Caki2 (cell line): ENCODE measurements around the gene SYVN1. TPM values are rescaled to one million over a fixed set of nuclear protein-coding genes. Genes with fewer than 3 reads are reported as not detected.
"Not testable (repeated sequence)": the region's sequence is repeated elsewhere in the genome, so short reads cannot be mapped to it uniquely, and the experiment has no call there.

Experiments
- DNase-seq: peaks from one replicate; pipeline ENCODE4 v3.0.0-alpha.2; 2015; ENCODE audit warnings: low read depth
- in situ Hi-C: cut with HindIII; loops from 2 replicates; pipeline ENCODE4 v1.10.0; 2016; ENCODE audit warnings: low sequenced_read_pairs, low pct_unique_long_range_greater_than_20kb, mixed read lengths
- total RNA-seq: library from RNA; depleted of rRNA; stranded (reverse); fragments of >200 nt; shearing (Covaris generic); gene quantifications from 2 replicates; pipeline ENCODE4 v1.2.3, GENCODE V29; 2014; ENCODE audit warnings: low replicate concordance; rRNA removed

SYVN1 gene
- 4.3 and 5.4 TPM in 2 replicates for total RNA-seq

DNA sequence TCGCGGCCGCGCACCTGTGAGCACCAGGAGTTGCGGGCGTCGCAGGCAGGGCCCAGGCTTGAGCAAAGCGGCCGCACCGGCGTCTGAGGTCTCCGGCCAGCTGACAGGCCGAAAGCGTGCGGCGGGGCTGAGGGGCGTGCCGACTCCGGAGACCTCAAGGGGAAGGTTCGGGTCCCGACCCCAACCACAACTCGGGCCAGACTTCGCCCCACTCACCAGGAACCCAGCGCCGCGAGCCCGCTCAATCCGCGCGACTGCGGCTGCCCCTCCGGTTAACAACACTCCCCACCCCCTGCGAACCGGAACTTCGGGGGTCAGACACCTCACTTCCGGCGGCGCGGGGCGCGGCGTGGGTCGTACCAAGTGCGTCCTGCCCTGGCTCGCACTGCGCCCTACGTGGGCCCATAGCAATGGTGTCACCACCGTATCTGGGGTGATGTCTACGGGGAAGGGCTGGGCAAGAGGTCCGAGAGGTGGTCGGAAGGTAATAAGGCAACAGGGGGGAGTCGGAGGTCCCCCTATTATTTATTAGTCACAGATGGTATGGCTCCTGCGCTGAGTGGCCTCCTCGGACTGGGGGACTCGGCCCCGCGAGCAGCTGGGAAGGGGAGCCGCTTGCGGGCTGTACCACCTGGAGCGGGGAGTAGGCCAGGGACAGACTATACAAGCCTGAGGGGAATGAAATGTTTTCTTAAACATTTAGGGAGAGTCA lies at the start of gene SYVN1:
TSS of gene SYVN1 (minus strand) at position 280 of the 712 bp plus-strand sequence. CDS start 918 bp downstream, outside the sequence.
- in situ Hi-C loops: no loop called here
- DNase-seq: peak; percentile 84

DNA sequence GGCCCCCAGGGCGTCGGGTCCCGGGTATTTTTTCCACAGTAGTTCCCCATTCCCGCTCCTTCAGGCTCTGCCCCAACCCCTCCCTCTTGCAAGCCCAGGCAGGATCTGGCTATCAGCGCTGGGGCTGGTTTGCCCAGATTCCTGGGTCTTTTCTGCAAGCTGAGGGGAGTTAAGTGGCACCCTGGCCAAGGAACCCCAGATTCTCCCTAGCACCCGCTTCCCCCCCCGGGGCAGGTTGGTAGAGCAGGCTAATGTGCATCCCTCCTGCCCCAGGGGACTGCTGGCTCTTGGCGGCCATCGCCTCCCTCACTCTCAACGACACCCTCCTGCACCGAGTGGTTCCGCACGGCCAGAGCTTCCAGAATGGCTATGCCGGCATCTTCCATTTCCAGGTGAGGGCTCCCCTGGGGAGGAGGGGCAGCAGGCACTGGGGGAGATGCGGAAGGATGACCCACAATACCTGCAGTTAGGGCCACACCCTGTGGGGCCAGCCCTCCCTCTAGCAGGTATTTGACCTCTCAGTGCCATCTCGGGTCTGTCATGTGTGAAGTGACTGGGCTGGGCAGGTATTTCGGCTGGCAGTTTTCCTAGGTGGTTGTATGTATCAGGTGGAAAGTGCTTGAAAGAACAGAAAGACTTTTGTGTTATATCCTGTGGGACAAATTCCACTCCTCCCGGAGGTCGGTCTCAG lies 49.0 kb upstream of the SYVN1 start:
- in situ Hi-C loops: no loop called here
- no peak for DNase-seq

DNA sequence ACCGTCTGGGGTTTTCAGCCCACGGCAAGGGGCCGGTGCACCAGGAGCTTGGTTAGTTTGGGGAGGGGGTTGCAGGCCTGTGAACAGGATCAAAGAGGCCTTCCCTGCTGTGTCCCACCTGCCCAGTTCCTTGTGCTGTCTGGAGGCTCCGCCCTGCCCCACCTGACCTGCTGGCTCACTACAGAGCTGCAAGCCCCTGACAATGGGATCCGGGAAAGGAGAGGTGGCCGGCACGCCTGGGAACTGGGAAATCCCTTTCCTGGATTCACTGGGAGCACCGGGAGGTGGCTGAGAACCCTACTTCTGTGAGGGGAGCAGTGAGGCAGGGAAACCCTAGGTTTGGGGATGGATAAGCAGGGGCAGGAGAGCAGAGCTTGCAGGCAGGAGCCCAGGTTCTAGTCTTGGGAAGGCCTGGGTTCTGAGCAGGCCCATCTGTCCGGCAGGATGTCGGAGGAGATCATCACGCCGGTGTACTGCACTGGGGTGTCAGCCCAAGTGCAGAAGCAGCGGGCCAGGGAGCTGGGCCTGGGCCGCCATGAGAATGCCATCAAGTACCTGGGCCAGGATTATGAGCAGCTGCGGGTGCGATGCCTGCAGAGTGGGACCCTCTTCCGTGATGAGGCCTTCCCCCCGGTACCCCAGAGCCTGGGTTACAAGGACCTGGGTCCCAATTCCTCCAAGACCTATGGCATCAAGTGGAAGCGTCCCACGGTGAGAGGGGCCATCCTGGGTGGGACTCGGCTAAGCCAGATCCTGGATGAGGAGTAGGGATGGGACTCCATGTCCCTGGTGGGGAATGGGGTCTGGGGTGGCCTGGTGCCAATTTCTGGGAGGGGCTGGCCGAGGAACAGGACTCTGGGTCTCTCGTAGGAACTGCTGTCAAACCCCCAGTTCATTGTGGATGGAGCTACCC lies 48.2 kb upstream of the SYVN1 start:
- peak; percentile 22 for DNase-seq
- in situ Hi-C loops: no loop called here

DNA sequence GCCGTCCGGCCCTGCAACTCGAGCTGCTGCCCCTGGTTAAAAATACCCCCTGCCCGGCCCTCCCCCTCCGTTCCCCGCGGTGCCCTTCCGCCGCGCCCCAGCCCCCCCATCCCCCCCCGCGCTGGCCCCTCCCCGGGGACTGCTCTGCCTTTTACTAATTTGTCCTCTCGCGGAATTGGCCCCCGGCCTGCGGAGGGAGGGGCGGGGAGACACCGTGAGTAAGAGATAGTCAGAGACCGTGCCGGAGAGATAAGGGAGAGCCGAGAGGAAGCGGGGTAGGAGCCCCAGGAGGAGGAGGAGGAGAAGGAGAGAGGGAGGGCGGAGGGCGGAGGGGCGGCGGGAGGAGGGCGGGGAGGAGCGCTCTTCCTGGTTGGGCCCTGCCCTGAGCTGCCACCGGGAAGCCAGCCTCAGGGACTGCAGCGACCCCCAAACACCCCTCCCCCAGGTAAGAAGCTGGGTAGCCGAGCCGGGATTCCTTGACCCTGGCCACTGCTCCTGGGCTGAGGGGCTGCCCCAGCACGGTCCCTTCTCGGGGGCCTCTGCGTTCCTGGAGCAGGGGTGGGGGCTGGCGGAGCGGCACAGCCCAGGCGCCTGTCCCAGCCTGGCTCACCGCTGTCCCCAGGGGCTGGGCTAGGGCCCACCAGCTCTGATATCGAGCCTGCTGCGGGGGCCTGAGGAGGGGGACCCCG lies 47.4 kb upstream of the SYVN1 start, which contains the start of gene CAPN1:
TSS of gene CAPN1 (plus strand) at position 360 of the 689 bp plus-strand sequence. CDS start 774 bp downstream, outside the sequence.
- peak; percentile 81 for DNase-seq
- in situ Hi-C loops: no loop called here

DNA sequence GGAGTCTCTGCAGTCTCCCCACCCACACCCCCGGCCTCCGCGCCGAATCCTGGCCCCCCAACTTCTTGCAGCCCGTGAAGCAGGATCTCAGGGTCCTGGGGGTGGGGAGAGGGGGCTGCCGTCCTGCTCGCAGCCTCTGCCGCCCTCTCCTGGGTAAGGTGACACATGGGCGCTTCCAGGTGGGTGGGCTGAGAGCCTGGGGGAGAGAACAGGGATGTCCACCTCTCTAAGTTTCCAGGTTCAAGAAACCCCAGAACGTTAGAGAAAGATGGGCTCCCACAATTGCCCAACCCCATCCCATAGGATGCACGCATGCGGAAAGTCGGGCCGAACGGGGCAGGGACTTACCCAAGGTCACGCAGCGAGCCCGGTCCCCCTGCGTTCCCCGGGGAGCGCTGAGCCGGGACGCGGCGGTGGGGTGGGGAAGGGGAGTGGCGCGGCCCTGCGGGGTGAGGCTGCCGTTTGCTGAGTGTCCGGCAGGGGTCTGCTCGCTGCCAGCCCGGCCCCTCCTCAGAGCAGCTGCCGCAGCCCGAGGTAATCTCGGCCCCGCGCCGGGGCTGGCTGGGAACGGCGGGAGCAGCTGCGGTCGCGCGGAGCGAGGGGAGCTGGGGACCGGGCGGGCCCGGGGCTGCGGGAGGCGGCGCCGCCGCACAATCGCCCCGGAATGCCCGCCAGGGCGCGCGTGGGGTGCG lies 46.7 kb upstream of the SYVN1 start:
- in situ Hi-C loops: no loop called here
- peak; percentile 70 for DNase-seq

DNA sequence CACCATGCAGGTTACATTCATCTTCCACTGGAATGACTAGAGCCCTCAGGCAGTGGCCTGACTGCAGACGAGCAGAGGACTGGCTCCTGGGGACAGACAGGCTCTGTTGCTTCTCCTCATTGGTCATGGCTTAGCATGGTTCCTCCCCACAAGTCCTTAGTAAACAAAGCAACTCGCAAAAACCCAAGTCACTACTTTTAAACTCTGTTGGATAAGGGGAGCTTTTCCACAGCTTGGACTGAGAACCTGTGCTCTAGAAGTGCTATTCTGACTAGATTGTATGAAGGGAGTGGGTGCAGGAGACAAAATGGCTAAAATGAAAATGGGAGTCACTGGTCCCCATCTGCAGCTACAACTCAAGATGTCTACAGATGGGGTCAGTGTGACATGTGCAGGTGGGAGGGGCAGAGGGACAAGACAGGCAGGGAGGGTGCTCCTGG lies 40.3 kb upstream of the SYVN1 start:
- DNase-seq, in situ Hi-C loops: not testable (repeated sequence)

DNA sequence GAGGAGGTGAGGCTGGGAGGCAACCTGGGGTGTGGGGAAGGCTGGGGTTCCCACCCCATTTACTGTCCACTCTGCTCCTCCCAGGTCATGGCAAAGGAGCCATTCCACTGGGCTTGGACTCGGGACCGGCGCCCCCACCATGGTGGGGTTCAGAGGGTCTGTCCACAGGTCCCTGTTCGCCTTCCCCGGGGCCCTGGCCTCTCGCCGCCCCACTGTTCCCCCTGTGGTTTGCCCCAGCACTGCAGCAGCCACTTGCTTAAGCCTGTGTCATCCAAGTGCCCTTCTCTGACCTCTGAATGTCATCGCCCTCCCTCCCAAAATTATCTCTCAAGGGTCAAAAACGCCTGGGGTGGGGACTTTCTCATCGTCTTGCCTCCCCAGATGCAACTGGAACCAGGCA lies 38.3 kb upstream of the SYVN1 start:
- no peak for DNase-seq

DNA sequence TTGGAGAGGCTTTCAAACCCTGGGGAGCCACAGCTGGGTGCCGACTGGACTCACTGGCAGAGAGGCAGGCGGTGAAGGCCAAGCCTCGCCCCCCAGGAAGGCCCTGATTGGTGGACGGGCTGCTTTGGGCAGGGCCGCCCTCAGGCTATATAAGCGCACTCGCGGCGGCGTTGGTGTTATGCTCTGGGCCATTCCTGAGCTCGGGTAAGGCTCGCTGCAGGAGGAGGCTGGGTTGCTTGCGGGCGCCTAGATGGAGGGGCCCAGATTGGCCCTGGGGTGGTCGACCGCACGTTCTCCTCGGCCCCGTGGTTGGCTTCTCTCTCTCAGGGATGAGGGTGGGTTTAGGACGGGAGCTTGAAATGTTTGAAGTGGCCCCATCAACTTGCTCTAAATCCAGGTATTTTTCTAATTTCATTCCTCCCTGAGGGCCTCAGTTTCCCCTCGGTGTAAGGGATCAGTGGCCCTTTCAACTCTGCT lies 35.8 kb upstream of the SYVN1 start, which contains the start of gene SPDYC:
TSS of gene SPDYC (plus strand) at position 176 of the 477 bp plus-strand sequence. CDS start 1,125 bp downstream, outside the sequence.
- in situ Hi-C loops: no loop called here
- DNase-seq: no peak

More for the DNA sequence above, 38.3 kb upstream of the SYVN1 start:
- in situ Hi-C loops: no loop called here

DNA sequence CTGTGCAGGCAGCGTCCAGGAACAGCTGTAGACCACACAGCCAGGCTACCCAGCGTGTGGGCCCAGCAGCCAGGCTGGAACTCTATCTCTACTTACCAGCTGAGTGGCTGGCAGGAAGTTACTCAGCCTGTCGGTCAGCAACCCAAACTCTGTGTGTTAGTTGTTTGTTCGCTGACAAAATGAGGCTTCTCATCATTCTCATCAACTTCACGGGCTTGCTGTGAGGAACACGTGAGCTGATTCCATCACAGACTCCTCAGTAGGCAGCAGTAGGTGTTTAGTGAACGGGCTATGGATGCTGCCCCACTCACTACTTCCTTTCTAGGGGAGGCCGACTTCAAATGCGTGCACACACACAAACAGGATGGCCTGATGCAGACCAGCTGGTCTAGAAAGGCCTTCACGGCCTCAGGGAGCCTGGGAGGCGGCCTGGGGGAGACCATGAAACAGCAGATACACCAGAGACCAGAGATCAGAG lies 34.9 kb upstream of the SYVN1 start:
- in situ Hi-C loops: no loop called here
- no peak for DNase-seq

DNA sequence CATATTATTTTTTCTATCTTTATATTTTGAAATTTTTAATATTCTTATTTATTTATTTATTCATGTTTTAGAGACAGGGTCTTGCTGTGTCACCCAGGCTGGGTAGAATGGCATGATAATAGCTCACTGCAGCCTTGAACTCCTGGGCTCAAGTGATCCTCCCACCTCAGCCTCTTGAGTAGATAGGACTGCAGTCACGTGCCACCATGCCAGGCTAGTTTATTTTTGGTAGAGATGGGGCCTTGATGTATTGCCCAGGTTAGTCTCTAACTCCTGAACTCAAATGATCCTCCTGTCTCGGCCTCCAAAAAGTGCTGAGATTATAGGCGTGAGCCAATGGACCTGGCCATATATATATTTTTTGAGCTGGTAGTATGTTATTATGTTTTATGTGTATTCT lies 33.3 kb upstream of the SYVN1 start:
- in situ Hi-C loops: no loop called here
- no peak for DNase-seq

DNA sequence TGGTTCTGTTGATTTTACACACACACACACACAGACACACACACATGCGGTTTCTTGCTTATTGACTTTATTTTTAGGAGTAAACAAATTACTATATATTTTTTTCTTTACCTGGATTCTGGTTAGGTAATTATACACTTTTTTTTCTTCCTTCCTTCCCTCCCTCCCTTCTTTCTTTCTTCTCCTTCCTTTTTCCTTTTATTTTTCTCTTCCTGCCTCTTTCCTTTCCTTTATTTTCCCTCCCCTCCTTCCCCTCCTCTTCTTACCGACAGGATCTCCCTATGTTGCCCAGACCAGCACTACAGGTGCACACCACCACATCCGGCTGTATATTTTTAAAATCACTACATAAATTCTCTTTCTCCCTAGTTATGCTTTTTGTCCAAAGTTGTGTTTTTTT lies 32.6 kb upstream of the SYVN1 start:
- in situ Hi-C loops: no loop called here

DNA sequence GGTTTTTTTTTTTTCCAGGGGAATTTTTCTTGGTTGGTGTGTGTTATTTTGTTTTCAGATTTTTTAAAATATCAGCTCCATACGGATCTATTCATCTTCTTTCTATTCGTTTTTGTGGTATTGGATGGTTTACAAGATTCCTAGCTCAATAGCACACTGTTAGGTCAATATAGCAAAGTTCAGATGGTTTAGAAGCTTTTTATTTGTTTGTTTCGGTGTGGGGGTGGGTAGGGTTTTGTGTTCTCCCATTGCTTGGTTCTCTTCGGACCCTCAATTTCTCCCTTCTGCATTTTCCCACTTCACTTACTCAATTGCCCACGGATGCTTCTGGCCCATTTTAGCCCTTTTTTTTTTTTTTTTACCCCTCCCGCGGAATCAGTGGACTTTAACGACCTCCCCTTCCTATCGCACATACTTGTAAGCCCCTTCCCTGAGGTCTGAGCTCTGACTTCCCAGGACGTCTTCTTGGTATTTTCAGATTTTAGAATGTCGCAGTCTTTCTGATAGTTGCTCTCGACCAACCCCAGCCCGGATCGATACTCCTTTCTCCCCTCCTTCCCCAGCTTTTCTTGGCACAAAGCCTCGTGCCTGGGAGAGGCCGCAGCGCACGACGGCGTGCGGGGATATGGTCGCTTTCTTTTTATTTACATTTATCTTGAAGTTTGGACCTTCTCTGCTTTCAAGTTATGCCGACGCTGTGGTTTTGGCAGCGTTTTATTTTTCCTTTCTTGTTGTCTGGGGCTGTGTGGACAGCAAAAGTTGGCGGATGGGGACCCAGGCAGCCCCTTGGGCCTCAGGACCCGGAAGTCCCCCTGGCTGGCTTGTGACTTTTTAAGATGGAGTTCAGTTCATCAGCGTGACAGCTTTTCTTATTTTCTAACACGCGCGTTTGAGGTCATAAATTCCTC lies 31.3 kb upstream of the SYVN1 start:
- DNase-seq: no peak
- in situ Hi-C loops: no loop called here

More for the DNA sequence above, 32.6 kb upstream of the SYVN1 start:
- no peak for DNase-seq

DNA sequence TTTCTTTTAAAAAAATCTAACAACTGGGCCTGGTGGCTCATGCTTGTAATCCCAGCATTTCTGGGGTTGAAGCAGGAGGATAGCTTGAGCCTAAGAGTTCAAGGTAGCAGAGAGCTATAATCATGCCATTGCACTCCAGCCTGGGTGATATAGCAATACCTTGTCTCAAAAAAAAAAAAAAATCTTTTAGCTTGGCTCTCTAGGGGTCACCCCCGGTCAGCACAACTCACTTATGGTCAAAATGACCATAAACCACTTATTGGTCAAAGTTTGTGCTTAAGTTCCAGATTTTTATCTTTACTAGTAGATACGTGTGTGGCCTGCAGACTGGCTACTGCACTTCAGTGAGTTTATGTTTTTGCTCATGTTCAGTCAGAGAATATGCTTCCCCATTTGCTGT lies 29.4 kb upstream of the SYVN1 start:
- in situ Hi-C loops: no loop called here
- no peak for DNase-seq

DNA sequence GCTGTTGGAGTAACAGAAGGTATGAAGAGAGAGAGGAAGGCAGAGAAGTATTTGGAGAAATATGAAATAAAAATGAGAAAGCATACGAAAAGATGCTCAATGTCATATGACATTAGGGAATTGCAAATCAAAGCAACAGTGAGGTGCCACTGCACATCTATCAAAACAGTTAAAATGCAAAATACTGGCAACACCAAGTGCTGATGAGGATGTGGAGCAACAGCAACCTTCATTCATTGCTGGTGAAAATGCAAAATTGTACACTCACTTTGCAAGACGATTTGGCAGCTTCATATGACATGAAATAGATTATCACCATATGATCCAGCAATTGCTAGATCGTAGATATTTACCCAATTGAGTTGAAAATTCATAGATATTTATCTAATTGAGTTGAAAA lies 26.3 kb upstream of the SYVN1 start:
- in situ Hi-C loops: no loop called here
- DNase-seq: no peak

DNA sequence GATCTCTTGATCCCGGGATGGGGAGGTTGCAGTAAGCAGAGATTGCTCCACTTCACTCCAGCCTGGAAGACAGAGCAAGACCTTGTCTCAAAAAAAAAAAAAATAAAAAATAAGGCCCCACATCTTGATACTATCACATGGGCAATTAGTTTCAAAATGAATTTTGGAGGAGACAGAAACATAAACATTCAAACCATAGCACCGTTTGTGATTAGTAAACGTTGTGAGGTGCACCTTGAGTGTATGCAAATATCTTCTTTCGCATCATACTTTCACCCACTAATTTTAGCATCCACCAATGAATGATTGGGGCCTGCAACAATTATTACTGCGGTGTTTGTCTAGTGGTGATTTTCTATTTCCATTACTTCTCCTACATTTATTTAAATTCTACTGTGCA lies 24.7 kb upstream of the SYVN1 start:
- in situ Hi-C loops: no loop called here
- DNase-seq: no peak

DNA sequence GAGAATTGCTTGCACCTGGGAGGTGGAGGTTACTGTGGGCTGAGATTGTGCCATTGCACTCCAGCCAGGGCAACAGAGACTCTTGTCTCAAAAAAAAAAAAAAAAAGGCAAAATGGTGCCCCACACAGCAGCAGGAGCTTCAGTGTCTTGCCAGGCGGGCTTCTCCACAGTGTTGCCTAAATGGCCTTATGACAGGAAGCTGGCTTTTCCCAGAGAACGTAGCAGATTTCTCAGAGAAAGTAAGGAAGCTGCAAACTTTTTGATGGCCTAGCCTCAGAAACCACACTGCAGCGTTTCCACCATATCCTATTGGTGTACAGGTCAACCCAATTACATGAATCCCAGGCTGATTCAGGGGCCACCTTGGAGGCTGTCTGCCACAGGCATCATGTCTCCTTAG lies 23.0 kb upstream of the SYVN1 start:
- DNase-seq: no peak
- in situ Hi-C loops: no loop called here
